H1 (cell line): ENCODE results near the gene FOXF2. TPM values are rescaled to one million over a fixed set of nuclear protein-coding genes. Genes with fewer than 3 reads are reported as not detected.

Source experiments
- CTCF ChIA-PET: fragments of 300-600 bp; sonication (Branson Sonifier 250); formaldehyde crosslinking; loops from one replicate; lab custom pipeline; 2021; ENCODE audit not compliant: partially characterized antibody; lab: Charles Lee
- POLR2A ChIA-PET: fragments of 300-600 bp; sonication (Branson Sonifier 250); formaldehyde crosslinking; loops from one replicate; lab custom pipeline; 2021; ENCODE audit warnings: inconsistent platforms; ENCODE audit not compliant: partially characterized antibody; lab: Charles Lee
- DNase-seq, 2 experiments: peaks; one replicate each; pipeline versions ENCODE4 v3.0.0 to v3.0.0-alpha.2; 2010 to 2022; ENCODE audit warnings: low spot score in 2 of 2, low read depth in 1 of 2, mixed read lengths in 1 of 2
- FAIRE-seq: peaks from 2 replicates; lab custom pipeline; 2011; peaks lifted over from hg19 to GRCh38; lab: Jason Lieb, UNC
- H2AFZ ChIP-seq: 2 replicates; pipeline ENCODE4 v1.8.1; 2012; ENCODE audit warnings: low read length, inconsistent platforms
- H2AK5ac ChIP-seq: 2 replicates; pipeline ENCODE4 v1.6.1; 2013; ENCODE audit warnings: low read depth, low read length
- H2BK120ac ChIP-seq: replicated peaks from 2 replicates; pipeline ENCODE3; 2013; ENCODE audit warnings: low read depth, low read length, inconsistent platforms
- H2BK12ac ChIP-seq: 2 replicates; pipeline ENCODE4 v1.6.1; 2013; ENCODE audit warnings: low read depth, low read length
- H2BK15ac ChIP-seq: 2 replicates; pipeline ENCODE4 v1.6.1; 2013; ENCODE audit warnings: low read length
- H2BK20ac ChIP-seq: 2 replicates; pipeline ENCODE4 v1.6.1; 2013; ENCODE audit warnings: low read length
- H2BK5ac ChIP-seq: 2 replicates; pipeline ENCODE4 v1.6.1; 2013; ENCODE audit warnings: low read depth, low read length
- H3K14ac ChIP-seq: 2 replicates; pipeline ENCODE4 v1.6.1; 2013; ENCODE audit warnings: inconsistent platforms; ENCODE audit not compliant: insufficient read length
- H3K18ac ChIP-seq: 2 replicates; pipeline ENCODE4 v1.6.1; 2013; ENCODE audit warnings: low read length; ENCODE audit errors: extremely low read depth
- H3K23ac ChIP-seq: 2 replicates; pipeline ENCODE4 v1.6.1; 2013; ENCODE audit warnings: inconsistent platforms; ENCODE audit not compliant: insufficient read length
- H3K23me2 ChIP-seq: 2 replicates; pipeline ENCODE4 v1.6.1; 2013; ENCODE audit warnings: low read depth, low read length
- H3K27ac ChIP-seq: 2 replicates; pipeline ENCODE4 v1.6.1; 2011; ENCODE audit warnings: low read depth, low read length, inconsistent platforms
- H3K27me3 ChIP-seq, 4 experiments: replicated peaks in 1 of 4; 1 replicate in 1 of 4; 2 replicates in 3 of 4; pipeline versions ENCODE4 v1.6.1 to v1.8.1; 2011 to 2013; ENCODE audit warnings: low read length in 3 of 4, mild to moderate bottlenecking in 3 of 4, inconsistent platforms in 2 of 4, mixed read lengths in 2 of 4, moderate library complexity in 1 of 4; ENCODE audit not compliant: control insufficient read depth in 3 of 4, insufficient read depth in 3 of 4; ENCODE audit errors: extremely low read depth in 1 of 4
- H3K36me3 ChIP-seq, 4 experiments: 2 replicates each; pipeline versions ENCODE4 v1.6.1 to v1.8.1; 2011 to 2013; ENCODE audit warnings: mild to moderate bottlenecking in 4 of 4, low read length in 3 of 4, moderate library complexity in 2 of 4, control low read depth in 1 of 4, inconsistent platforms in 1 of 4; ENCODE audit not compliant: insufficient read depth in 4 of 4, control insufficient read depth in 2 of 4
- H3K4ac ChIP-seq: replicated peaks from 2 replicates; pipeline ENCODE3; 2013; ENCODE audit warnings: low read length, low read depth, mixed read lengths, inconsistent platforms; ENCODE audit not compliant: insufficient read length
- H3K4me1 ChIP-seq, 4 experiments: replicated peaks in 1 of 4; 1 replicate in 1 of 4; 2 replicates in 3 of 4; pipeline versions ENCODE4 v1.6.1 to v1.8.1; 2011 to 2013; ENCODE audit warnings: low read length in 3 of 4, inconsistent platforms in 2 of 4, mixed read lengths in 1 of 4; ENCODE audit not compliant: insufficient read depth in 4 of 4, control insufficient read depth in 3 of 4
- H3K4me2 ChIP-seq, 2 experiments: 2 replicates each; pipeline versions ENCODE4 v1.6.1 to v1.8.1; 2011 to 2013; ENCODE audit warnings: low read depth in 2 of 2, low read length in 2 of 2, control low read depth in 1 of 2, inconsistent platforms in 1 of 2, mild to moderate bottlenecking in 1 of 2; ENCODE audit not compliant: insufficient read depth in 1 of 2
- H3K4me3 ChIP-seq, 4 experiments: fragments of 200-600, 300-600 bp in 1 of 4; sonication (generic), shearing (Covaris generic), sonication (Bioruptor Twin) in 1 of 4; 2 replicates each; pipeline versions ENCODE4 v1.5.1 to v1.8.1; 2011 to 2016; ENCODE audit warnings: low read length in 4 of 4, low read depth in 3 of 4, control low read depth in 2 of 4, inconsistent platforms in 2 of 4, mild to moderate bottlenecking in 2 of 4, mixed read lengths in 1 of 4, moderate library complexity in 1 of 4; ENCODE audit not compliant: insufficient read depth in 2 of 4; ENCODE audit errors: extremely low read depth in 1 of 4
- H3K56ac ChIP-seq: replicated peaks from 2 replicates; pipeline ENCODE3; 2013; ENCODE audit warnings: low read depth, mild to moderate bottlenecking, mixed read lengths, low read length, inconsistent platforms; ENCODE audit not compliant: insufficient read length
- H3K79me1 ChIP-seq: 2 replicates; pipeline ENCODE4 v1.6.1; 2013; ENCODE audit warnings: low read depth, low read length, control low read depth
- H3K79me2 ChIP-seq, 2 experiments: 2 replicates each; pipeline versions ENCODE4 v1.6.1 to v1.8.1; 2012 to 2013; ENCODE audit warnings: low read length in 2 of 2, mild to moderate bottlenecking in 2 of 2, inconsistent platforms in 1 of 2; ENCODE audit not compliant: insufficient read depth in 2 of 2, control insufficient read depth in 1 of 2
- H3K9ac ChIP-seq, 4 experiments: replicated peaks in 1 of 4; 1 replicate in 1 of 4; 2 replicates in 3 of 4; pipeline versions ENCODE4 v1.6.1 to v1.8.1; 2011 to 2013; ENCODE audit warnings: low read depth in 3 of 4, low read length in 3 of 4, control low read depth in 2 of 4, mild to moderate bottlenecking in 2 of 4, moderate library complexity in 2 of 4, inconsistent platforms in 1 of 4; ENCODE audit errors: extremely low read depth in 1 of 4
- H3K9me3 ChIP-seq, 2 experiments: 2 replicates each; pipeline versions ENCODE4 v1.6.1 to v1.8.1; 2012 to 2013; ENCODE audit warnings: mild to moderate bottlenecking in 2 of 2, moderate library complexity in 2 of 2, control low read depth in 1 of 2, inconsistent platforms in 1 of 2, low read depth in 1 of 2, low read length in 1 of 2, mixed read lengths in 1 of 2; ENCODE audit not compliant: insufficient read depth in 2 of 2
- H4K20me1 ChIP-seq, 2 experiments: replicated peaks in 1 of 2; 2 replicates each; pipeline versions ENCODE3 to v1.8.1; 2011 to 2013; ENCODE audit warnings: inconsistent platforms in 2 of 2, low read length in 2 of 2, mild to moderate bottlenecking in 1 of 2; ENCODE audit not compliant: insufficient read depth in 2 of 2, control insufficient read depth in 1 of 2
- H4K5ac ChIP-seq: 2 replicates; pipeline ENCODE4 v1.6.1; 2013; ENCODE audit warnings: low read length, low read depth, mixed read lengths, inconsistent platforms; ENCODE audit not compliant: insufficient read length
- H4K8ac ChIP-seq: 2 replicates; pipeline ENCODE4 v1.8.0; 2013; ENCODE audit warnings: mild to moderate bottlenecking, moderate library complexity, low read length, inconsistent platforms; ENCODE audit not compliant: insufficient read depth; ENCODE audit errors: extremely low read depth
- H4K91ac ChIP-seq: replicated peaks from 2 replicates; pipeline ENCODE3; 2013; ENCODE audit warnings: low read length, mixed read lengths, inconsistent platforms; ENCODE audit not compliant: insufficient read length
- CREB1 ChIP-seq: IDR thresholded peaks from 2 replicates; pipeline ENCODE4 v1.6.1; 2012; ENCODE audit warnings: inconsistent platforms
- CTBP2 ChIP-seq: IDR thresholded peaks from 2 replicates; pipeline ENCODE4 v1.7.0; 2011; ENCODE audit warnings: borderline replicate concordance, mild to moderate bottlenecking, moderate library complexity, mixed read lengths, low read length; ENCODE audit not compliant: insufficient read depth, insufficient read length
- EZH2 ChIP-seq: fragments of 200-600 bp; sonication (generic); IDR thresholded peaks from 2 replicates; pipeline ENCODE4 v1.7.1; 2012; ENCODE audit warnings: low read depth, mild to moderate bottlenecking, moderate library complexity, low read length, inconsistent platforms; ENCODE audit not compliant: severe bottlenecking
- SUZ12 ChIP-seq: fragments of 200-600 bp; sonication (generic); IDR thresholded peaks from 2 replicates; pipeline ENCODE4 v1.6.1; 2012; ENCODE audit warnings: mild to moderate bottlenecking, inconsistent platforms, low read length, moderate library complexity, mixed read lengths
- TAF1 ChIP-seq: IDR thresholded peaks from 2 replicates; pipeline ENCODE4 v1.6.1; 2011; ENCODE audit warnings: mild to moderate bottlenecking, low read depth, low read length
- whole genome bisulfite sequencing, 2 experiments: shearing (Covaris generic) in 1 of 2; methylation state at CpG; one replicate each; pipeline versions ENCODE4 v1.1.6 to v1.1.7; 2013 to 2015; ENCODE audit warnings: low lambda C conversion rate in 2 of 2, mixed read lengths in 2 of 2, inconsistent platforms in 1 of 2, low coverage in 1 of 2, missing lambda C conversion rate in 1 of 2; ENCODE audit not compliant: insufficient replicate concordance in 2 of 2, insufficient coverage in 1 of 2, insufficient read length in 1 of 2; ENCODE audit errors: extremely low coverage in 1 of 2, missing lambda C conversion rate in 1 of 2; 5-methylcytosine and 5-hydroxymethylcytosine counted together
- polyA plus RNA-seq, 7 experiments: library from polyadenylated mRNA; depleted of rRNA in 3 of 7; stranded (reverse) in 5 of 7; unstranded in 2 of 7; fragments of >200 nt in 5 of 7; fragments of 200-250 nt in 2 of 7; gene quantifications; 1 replicate in 5 of 7; 2 replicates in 1 of 7; 4 replicates in 1 of 7; pipeline versions ENCODE4 v1.2.1 to v1.2.3, GENCODE V29; 2011 to 2013; ENCODE audit warnings: missing spikeins in 2 of 7, mixed read lengths in 2 of 7
- total RNA-seq: library from RNA; stranded (reverse); fragmentation: NEBNext Ultra II Directional; extraction: Animal tissue kit (Norgen Biotek cat#: 25700); gene quantifications from 2 replicates; pipeline ENCODE4 v1.2.1, GENCODE V29; 2021
- TF ChIP-seq, protein P1 (sequence below): IDR thresholded peaks from 2 replicates; pipeline ENCODE4 v1.6.1; 2012; ENCODE audit warnings: inconsistent platforms

Gene FOXF2
- total and polyA plus RNA-seq, 2 of the 8 experiments (the other 6 are each of a cell fraction or from before 2014, with no cell fraction given): 0.05 TPM; not detected in 1

GRCh38 chr6:1387876-1388629 is 1.3 kb upstream of the FOXF2 start:
- FAIRE-seq: no peak
- POLR2A ChIA-PET: interaction anchor here (1.2 kb wide), 1 partner anchor 12 kb away, joined by 4 read pairs; no protein-coding TSS in a partner anchor

More at GRCh38 chr6:1387876-1388629, 1.3 kb upstream of the FOXF2 start:
- no peak overlapping the region; the same call in 1 of the 2 replicates for H2AK5ac ChIP-seq
- TF ChIP-seq TAF1 (no peak), CREB1 (no peak), EZH2 (peak; percentile 98), SUZ12 (peak; percentile 96; the same call in 1 of the 2 replicates), CTBP2 (peak; percentile 63)
- TF ChIP-seq, protein P1, sequence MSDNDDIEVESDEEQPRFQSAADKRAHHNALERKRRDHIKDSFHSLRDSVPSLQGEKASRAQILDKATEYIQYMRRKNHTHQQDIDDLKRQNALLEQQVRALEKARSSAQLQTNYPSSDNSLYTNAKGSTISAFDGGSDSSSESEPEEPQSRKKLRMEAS: 0 out of 2 replicates have a peak, but pooled peaks have one; percentile 23
- H3K27ac ChIP-seq: no peak overlapping the region
- H2BK5ac ChIP-seq: no peak overlapping the region
- H2AFZ ChIP-seq: no peak overlapping the region
- no peak overlapping the region for H3K23ac ChIP-seq
- H3K14ac ChIP-seq: no peak overlapping the region
- DNase-seq: peak in 1 of 2 experiments; percentile 76
- H2BK15ac ChIP-seq: no peak overlapping the region
- no peak overlapping the region for H3K4ac ChIP-seq
- no peak overlapping the region for H3K56ac ChIP-seq
- no peak overlapping the region for H2BK20ac ChIP-seq
- H2BK120ac ChIP-seq: no peak overlapping the region
- peaks cover 2% of the 10 kb centered on the region; the same call in 1 of the 2 replicates for H3K23me2 ChIP-seq
- peaks cover 0 to 35% (median 17%) of the 10 kb centered on the region in 4 experiments; a peak in 6 of 7 replicates for H3K4me1 ChIP-seq
- H3K27me3 ChIP-seq: peaks cover 92 to 100% (median 97%) of the 10 kb centered on the region in 4 experiments
- no peak overlapping the region for H4K8ac ChIP-seq
- no peak overlapping the region for H4K91ac ChIP-seq
- no peaks in the 10 kb centered on the region for H3K79me2 ChIP-seq
- no peak overlapping the region for H2BK12ac ChIP-seq
- no peaks in the 10 kb centered on the region for H3K9me3 ChIP-seq
- peaks cover 0 to 7% (median 0%) of the 10 kb centered on the region in 4 experiments; a peak in 1 of 8 replicates for H3K36me3 ChIP-seq
- H3K4me3 ChIP-seq: peak overlapping the region in 1 of 4 experiments; percentile 17; a peak in 1 of 8 replicates
- 9% methylated on average over 17 of the region's 20 CpGs; no CpG with 5 or more reads in 1 of the 2 experiments for WGBS, 2 experiments
- CTCF ChIA-PET: interaction anchor here (0.8 to 3.1 kb wide), 8 partner anchors 9 to 75 kb away, joined by 3 to 10 read pairs (median 4); no protein-coding TSS in a partner anchor
- peaks cover 12 to 32% of the 10 kb centered on the region in 2 experiments for H4K20me1 ChIP-seq
- no peaks in the 10 kb centered on the region for H3K79me1 ChIP-seq
- no peak overlapping the region for H3K18ac ChIP-seq
- no peak overlapping the region for H4K5ac ChIP-seq
- H3K4me2 ChIP-seq: peak overlapping the region; percentile 41 to 73
- H3K9ac ChIP-seq: no peak overlapping the region
